Upper lobe of right lung (tissue), 1 donor: ENCODE results near the gene CHD2. TPM values are rescaled to one million over a fixed set of nuclear protein-coding genes. Genes with fewer than 3 reads are reported as not detected.

ENCODE experiments used
- ATAC-seq: fragments of 200-7000 bp; cut with Tn5 transposase; one replicate; pipeline ENCODE4 v1.9.1; 2020; ENCODE audit warnings: mild to moderate bottlenecking, moderate library complexity
- DNase-seq: peaks from one replicate; pipeline ENCODE4 v3.0.0-alpha.2; 2020
- H3K27ac ChIP-seq: fragments of 200-600 bp; one replicate; pipeline ENCODE4 v1.8.0; 2022
- H3K27me3 ChIP-seq: fragments of 200-600 bp; one replicate; pipeline ENCODE4 v1.8.0; 2022; ENCODE audit warnings: mild to moderate bottlenecking
- H3K36me3 ChIP-seq: fragments of 200-600 bp; one replicate; pipeline ENCODE4 v1.8.0; 2022
- H3K4me1 ChIP-seq: fragments of 200-600 bp; one replicate; pipeline ENCODE4 v1.8.0; 2022
- H3K4me3 ChIP-seq: fragments of 200-600 bp; one replicate; pipeline ENCODE4 v1.8.0; 2022; ENCODE audit warnings: mild to moderate bottlenecking
- H3K9me3 ChIP-seq: fragments of 200-600 bp; one replicate; pipeline ENCODE4 v1.8.0; 2022
- intact Hi-C: fragments of 100-400 bp; cut with DNase I; formaldehyde crosslinking; loops from one replicate; pipeline ENCODE4 v1.11.0; 2022
- total RNA-seq: library from RNA; stranded (reverse); fragmentation: NEBNext Ultra II Directional; extraction: Animal tissue kit (Norgen Biotek cat#: 25700); gene quantifications from one replicate; pipeline ENCODE4 v1.2.1, GENCODE V29; 2021
- TF ChIP-seq, protein P1 (sequence below): fragments of 200-600 bp; IDR thresholded peaks from one replicate; pipeline ENCODE4 v1.8.0; 2022; ENCODE audit warnings: antibody characterized with exemption
- donor health status: DM: no; HTN: yes; CAD: no; lungs with severe emphysema.

CHD2 gene
- total RNA-seq, 1 donor from 2014 or later, result 161 TPM

DNA sequence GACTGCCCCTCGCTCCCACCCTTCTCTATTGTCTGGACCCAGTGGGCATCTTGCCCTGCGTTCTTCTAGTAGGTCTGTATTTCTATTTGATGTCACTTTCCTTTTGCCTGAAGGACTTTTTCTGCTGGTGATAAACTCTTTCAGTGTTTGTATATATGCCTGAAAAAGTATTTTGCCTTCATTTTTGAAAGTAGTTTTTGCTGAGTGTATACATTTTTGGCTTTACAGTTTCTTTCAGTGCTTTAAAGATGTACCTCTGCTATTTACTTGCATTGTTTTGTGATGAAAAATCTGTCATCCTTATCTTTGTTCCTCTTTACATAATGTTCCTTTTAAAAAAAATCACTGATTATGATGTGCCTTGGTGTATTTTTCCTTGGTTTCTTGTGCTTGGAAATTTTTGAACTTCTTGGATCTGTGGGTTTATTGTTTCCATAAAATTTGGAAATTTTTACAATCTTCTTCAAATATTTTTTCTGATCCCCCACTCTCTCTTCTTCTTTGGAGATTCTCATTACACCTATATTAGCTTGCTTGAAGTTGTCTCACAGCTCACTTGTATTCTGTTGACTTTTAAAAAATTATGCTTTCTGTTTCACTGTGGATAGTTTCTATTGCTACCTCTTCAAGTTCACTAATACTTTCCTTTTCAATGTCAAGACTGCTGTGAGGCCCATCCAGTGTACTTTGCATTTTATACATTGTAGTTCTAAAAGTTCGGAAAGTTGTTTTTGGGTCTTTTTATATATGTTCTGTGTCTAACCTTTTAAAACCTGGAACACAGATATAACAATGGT, 121.0 kb downstream of the CHD2 start:
- Histone ChIP-seq H3K4me1 (peaks cover 8% of the 10 kb centered on the region), H3K27me3 (no peaks in the 10 kb centered on the region), H3K36me3 (peaks cover 100% of the 10 kb centered on the region), H3K4me3 (no peak overlapping the region), H3K27ac (no peak overlapping the region), H3K9me3 (no peaks in the 10 kb centered on the region)
- ATAC-seq, result no peak
- TF ChIP-seq, protein P1, sequence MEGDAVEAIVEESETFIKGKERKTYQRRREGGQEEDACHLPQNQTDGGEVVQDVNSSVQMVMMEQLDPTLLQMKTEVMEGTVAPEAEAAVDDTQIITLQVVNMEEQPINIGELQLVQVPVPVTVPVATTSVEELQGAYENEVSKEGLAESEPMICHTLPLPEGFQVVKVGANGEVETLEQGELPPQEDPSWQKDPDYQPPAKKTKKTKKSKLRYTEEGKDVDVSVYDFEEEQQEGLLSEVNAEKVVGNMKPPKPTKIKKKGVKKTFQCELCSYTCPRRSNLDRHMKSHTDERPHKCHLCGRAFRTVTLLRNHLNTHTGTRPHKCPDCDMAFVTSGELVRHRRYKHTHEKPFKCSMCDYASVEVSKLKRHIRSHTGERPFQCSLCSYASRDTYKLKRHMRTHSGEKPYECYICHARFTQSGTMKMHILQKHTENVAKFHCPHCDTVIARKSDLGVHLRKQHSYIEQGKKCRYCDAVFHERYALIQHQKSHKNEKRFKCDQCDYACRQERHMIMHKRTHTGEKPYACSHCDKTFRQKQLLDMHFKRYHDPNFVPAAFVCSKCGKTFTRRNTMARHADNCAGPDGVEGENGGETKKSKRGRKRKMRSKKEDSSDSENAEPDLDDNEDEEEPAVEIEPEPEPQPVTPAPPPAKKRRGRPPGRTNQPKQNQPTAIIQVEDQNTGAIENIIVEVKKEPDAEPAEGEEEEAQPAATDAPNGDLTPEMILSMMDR, result no peak
- intact Hi-C loops, result no loop called here
- no peak for DNase-seq

- H3K27me3 ChIP-seq, result no peaks in the 10 kb centered on the region
These were observed 124.2 kb downstream of the CHD2 start for GRCh38 chr15:93024293-93024692.

DNA sequence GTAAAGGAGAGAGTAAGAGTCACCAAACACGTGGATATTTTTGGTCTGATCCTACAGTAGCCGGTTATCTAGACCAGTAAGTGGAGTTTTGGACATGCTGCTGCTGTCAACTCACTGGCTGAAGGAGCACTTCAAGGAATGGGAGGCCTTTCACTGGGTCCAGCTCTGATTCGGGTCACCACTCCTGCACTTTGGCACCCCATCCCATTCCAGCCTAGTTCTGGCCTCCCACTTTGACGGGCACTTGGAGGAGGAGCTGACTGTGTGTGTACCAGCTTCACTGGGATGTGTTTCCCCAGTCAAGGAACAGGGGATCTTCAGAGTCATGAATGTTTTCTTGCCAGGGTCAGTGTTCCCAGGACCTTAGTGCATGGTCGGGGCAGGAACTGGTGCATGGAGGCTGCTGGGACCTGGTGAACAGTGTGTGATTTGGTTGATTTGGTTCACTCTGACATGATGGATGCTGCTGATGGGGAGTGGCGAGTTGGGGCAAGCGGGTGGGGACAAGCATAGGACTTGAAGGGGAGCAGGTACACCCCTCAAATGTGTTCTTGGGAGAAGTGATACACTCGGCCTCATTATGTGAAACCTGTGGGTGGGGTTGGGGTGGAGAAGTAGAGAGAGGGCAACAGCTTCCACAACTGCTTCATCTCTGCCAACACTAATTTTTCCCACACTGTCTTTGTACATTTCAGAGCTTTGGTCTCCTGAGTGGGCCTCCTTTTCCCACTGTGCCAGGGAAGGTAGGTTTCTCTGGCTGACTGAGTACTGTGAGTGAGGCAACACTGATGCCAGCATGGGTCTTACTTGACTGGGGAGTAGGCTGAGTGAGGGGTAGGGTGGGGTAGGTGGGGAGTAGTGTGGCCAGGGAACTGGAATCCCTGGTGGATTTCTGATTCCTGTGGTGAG, 124.8 kb downstream of the CHD2 start:
- no peak for DNase-seq
- H3K4me1 ChIP-seq, result peaks cover 44% of the 10 kb centered on the region
- TF ChIP-seq, protein P1, result no peak
- H3K9me3 ChIP-seq, result no peaks in the 10 kb centered on the region
- no peak overlapping the region for H3K4me3 ChIP-seq
- H3K27me3 ChIP-seq, result no peaks in the 10 kb centered on the region
- ATAC-seq, result no peak
- no peak overlapping the region for H3K27ac ChIP-seq
- peaks cover 77% of the 10 kb centered on the region for H3K36me3 ChIP-seq
- intact Hi-C loops, result no loop called here

More at GRCh38 chr15:93024293-93024692, 124.2 kb downstream of the CHD2 start:
- intact Hi-C loops, result no loop called here
- Histone ChIP-seq H3K27ac (no peak overlapping the region), H3K9me3 (no peaks in the 10 kb centered on the region), H3K4me1 (peaks cover 37% of the 10 kb centered on the region), H3K36me3 (peaks cover 84% of the 10 kb centered on the region), H3K4me3 (no peak overlapping the region)
- TF ChIP-seq, protein P1, result no peak
- ATAC-seq (no peak), DNase-seq (no peak)

DNA sequence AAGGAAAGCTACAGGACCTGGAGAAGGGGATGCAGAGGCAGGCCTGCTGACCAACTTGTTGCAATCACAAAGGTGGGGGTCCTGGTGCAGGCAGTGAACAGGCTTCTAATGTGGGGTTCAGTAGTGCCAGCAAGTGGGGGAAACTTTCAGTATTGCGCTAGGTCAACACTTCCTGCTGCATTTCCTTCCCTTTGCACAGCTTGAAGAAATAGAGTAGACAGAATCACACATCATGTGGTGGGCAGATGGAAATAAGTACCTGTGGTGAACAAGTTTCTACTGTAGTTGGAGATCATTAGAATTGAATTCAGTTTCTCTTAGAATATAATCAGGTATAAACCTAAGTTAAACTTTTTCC, 125.5 kb downstream of the CHD2 start:
- Histone ChIP-seq H3K36me3 (peaks cover 70% of the 10 kb centered on the region), H3K27ac (no peak overlapping the region), H3K4me3 (no peak overlapping the region), H3K9me3 (no peaks in the 10 kb centered on the region), H3K27me3 (no peaks in the 10 kb centered on the region), H3K4me1 (peaks cover 50% of the 10 kb centered on the region)
- TF ChIP-seq, protein P1, result no peak
- ATAC-seq (no peak), DNase-seq (no peak)
- intact Hi-C loops, result no loop called here

GRCh38 chr15:93026380-93026817, 126.3 kb downstream of the CHD2 start:
- H3K4me1 ChIP-seq, result peaks cover 50% of the 10 kb centered on the region
- no peak for ATAC-seq
- intact Hi-C loops, result no loop called here

More at GRCh38 chr15:93026380-93026817, 126.3 kb downstream of the CHD2 start:
- Histone ChIP-seq H3K9me3 (no peaks in the 10 kb centered on the region), H3K36me3 (peaks cover 63% of the 10 kb centered on the region), H3K4me3 (no peak overlapping the region), H3K27me3 (no peaks in the 10 kb centered on the region), H3K27ac (peak overlapping the region; percentile 18)
- DNase-seq, result no peak
- TF ChIP-seq, protein P1, result no peak
